Inflammatory macrophage treated with lipopolysaccharide for 4 hours (primary cell): ENCODE measurements around the gene ATOH8.

Experiments
- DNase-seq: peaks from one replicate; pipeline ENCODE4 v3.0.0-alpha.2; 2020

Gene ATOH8

GRCh38 chr2:85773692-85774091, 19.9 kb downstream of the ATOH8 start:
- no peak for DNase-seq

- DNase-seq, result no peak
These were observed 20.6 kb downstream of the ATOH8 start for GRCh38 chr2:85774126-85774978.

- no peak for DNase-seq
These were observed 21.9 kb downstream of the ATOH8 start for GRCh38 chr2:85775406-85776381.

GRCh38 chr2:85776672-85777071, 22.9 kb downstream of the ATOH8 start:
- DNase-seq, result no peak

GRCh38 chr2:85777441-85777861, 23.7 kb downstream of the ATOH8 start:
- DNase-seq, result no peak

GRCh38 chr2:85778646-85779379, 25.0 kb downstream of the ATOH8 start:
- DNase-seq, result no peak

GRCh38 chr2:85779641-85780315, 26.0 kb downstream of the ATOH8 start:
- DNase-seq, result peak; percentile 51

GRCh38 chr2:85780316-85781012, 26.7 kb downstream of the ATOH8 start:
- DNase-seq, result no peak

- no peak for DNase-seq
These were observed 27.2 kb downstream of the ATOH8 start for GRCh38 chr2:85781013-85781332.

GRCh38 chr2:85783796-85784195, 30.0 kb downstream of the ATOH8 start:
- no peak for DNase-seq

GRCh38 chr2:85784474-85784986, 30.7 kb downstream of the ATOH8 start:
- no peak for DNase-seq

- peak; percentile 24 for DNase-seq
These were observed 31.4 kb downstream of the ATOH8 start for GRCh38 chr2:85785027-85785822.

GRCh38 chr2:85785871-85786270, 32.1 kb downstream of the ATOH8 start:
- no peak for DNase-seq

- no peak for DNase-seq
These were observed 32.7 kb downstream of the ATOH8 start for GRCh38 chr2:85786444-85786843.

- DNase-seq, result no peak
These were observed 33.1 kb downstream of the ATOH8 start for GRCh38 chr2:85786865-85787264.

- no peak for DNase-seq
These were observed 33.6 kb downstream of the ATOH8 start for GRCh38 chr2:85787282-85787980.

GRCh38 chr2:85787981-85788340, 34.2 kb downstream of the ATOH8 start:
- DNase-seq, result no peak

GRCh38 chr2:85788603-85789002, 34.8 kb downstream of the ATOH8 start:
- DNase-seq, result no peak

- no peak for DNase-seq
These were observed 35.5 kb downstream of the ATOH8 start for GRCh38 chr2:85789271-85789670.

GRCh38 chr2:85790032-85790431, 36.2 kb downstream of the ATOH8 start:
- no peak for DNase-seq
